ENCODE results near the gene HIPK3.
A peak's percentile ranks its signal among the peaks of the same experiment; 100 is the strongest.
"Not testable (repeated sequence)": the region's sequence is repeated elsewhere in the genome, so short reads cannot be mapped to it uniquely, and the experiment has no call there.

The HIPK3 gene

DNA sequence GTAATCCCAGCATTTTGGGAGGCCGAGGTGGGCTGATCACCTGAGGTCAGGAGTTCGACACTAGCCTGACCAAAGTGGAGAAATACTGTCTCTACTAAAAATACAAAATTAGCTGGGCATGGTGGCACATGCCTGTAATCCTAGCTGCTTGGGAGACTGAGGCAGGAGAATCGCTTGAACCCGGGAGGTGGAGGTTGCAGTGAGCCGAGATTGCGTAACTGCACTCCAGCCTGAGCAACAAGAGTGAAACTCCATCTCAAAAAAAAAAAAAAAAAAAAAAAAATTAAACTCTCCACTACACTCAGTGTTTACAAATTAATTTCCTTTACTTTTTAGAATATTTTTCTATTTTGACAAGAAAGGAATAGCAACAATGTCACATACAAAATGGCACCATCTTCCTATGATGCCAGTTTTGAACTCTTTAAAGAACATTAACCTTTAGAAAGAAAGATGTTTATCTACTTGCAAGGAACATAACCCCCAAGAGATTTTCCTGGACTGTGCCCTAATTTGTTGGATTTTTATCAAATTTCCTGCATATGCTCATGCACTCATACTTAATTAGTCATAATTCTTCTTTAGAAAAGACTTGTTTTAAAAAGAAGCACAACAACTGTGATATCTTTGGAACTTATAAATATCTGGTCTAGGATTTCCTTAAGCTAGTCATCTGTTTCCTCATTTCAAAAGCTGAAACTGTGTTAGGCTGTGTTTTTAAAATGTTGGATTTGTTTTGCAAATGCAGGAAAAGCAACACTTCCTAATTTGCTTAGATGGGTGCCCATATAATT, 22.6 kb upstream of the HIPK3 start:
- Histone ChIP-seq H3K27me3 (no peaks in the 10 kb centered on the region), H3K9me3 (no peaks in the 10 kb centered on the region), H3K4me3 (ENCODE audit: low read depth in 1 of 2, low read length in 1 of 2) (no peak overlapping the region), H3K36me3 (no peaks in the 10 kb centered on the region), H3K4me1 (ENCODE audit: control insufficient read depth in 1 of 2, insufficient read depth in 1 of 2, low read depth in 1 of 2, low read length in 1 of 2) (peaks cover 0 to 7% of the 10 kb centered on the region in 2 experiments), H3K27ac (peak overlapping the region; percentile 36)
- TF ChIP-seq, protein P1, sequence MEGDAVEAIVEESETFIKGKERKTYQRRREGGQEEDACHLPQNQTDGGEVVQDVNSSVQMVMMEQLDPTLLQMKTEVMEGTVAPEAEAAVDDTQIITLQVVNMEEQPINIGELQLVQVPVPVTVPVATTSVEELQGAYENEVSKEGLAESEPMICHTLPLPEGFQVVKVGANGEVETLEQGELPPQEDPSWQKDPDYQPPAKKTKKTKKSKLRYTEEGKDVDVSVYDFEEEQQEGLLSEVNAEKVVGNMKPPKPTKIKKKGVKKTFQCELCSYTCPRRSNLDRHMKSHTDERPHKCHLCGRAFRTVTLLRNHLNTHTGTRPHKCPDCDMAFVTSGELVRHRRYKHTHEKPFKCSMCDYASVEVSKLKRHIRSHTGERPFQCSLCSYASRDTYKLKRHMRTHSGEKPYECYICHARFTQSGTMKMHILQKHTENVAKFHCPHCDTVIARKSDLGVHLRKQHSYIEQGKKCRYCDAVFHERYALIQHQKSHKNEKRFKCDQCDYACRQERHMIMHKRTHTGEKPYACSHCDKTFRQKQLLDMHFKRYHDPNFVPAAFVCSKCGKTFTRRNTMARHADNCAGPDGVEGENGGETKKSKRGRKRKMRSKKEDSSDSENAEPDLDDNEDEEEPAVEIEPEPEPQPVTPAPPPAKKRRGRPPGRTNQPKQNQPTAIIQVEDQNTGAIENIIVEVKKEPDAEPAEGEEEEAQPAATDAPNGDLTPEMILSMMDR (IDR thresholded peaks at IDR 0.05): no peak

DNA sequence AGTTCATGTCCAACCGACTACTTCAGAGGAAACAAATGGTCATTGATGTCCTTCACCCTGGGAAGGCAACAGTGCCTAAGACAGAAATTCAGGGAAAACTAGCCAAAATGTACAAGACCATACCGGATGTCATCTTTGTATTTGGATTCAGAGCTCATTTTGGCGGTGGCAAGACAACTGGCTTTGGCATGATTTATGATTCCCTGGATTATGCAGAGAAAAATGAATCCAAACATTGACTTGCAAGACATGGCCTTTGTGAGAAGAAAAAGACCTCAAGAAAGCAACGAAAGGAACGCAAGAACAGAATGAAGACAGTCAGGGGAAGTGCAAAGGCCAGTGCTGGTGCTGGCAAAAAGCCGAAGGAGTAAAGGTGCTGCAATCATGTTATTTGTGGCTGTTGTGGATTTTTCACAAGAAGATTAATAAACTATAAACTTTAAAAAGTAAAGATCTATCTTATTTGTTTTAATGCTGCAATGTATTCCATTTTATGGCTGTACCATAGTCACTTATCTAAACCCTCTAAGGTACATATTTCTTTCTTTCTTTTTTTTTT, 20.1 kb upstream of the HIPK3 start:
- H3K9me3 ChIP-seq: no peaks in the 10 kb centered on the region
- no peaks in the 10 kb centered on the region for H3K36me3 ChIP-seq
- no peak overlapping the region for H3K27ac ChIP-seq
- H3K4me1 ChIP-seq (ENCODE audit: control insufficient read depth in 1 of 2, insufficient read depth in 1 of 2, low read depth in 1 of 2, low read length in 1 of 2): peaks cover 0 to 7% of the 10 kb centered on the region in 2 experiments
- H3K4me3 ChIP-seq (ENCODE audit: low read depth in 1 of 2, low read length in 1 of 2): no peak overlapping the region
- H3K27me3 ChIP-seq: no peaks in the 10 kb centered on the region
- TF ChIP-seq, protein P1 (IDR thresholded peaks at IDR 0.05): no peak

DNA sequence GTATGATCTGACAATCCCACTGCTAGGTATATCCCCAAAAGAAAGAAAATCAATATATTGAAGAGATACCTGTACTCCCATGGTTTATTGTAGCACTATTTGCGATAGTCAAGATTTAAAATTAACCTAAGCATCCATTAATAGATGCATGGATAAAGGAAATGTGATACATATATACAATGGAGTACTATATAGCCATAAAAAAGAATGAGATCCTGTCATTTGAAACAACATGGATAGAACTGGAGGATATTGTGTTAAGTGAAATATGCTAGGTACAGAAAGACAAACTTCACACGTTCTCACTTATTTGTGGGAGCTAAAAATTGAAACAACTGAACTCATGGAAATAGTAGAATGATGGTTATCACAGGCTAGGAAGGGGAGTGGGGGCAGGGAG, 14.6 kb upstream of the HIPK3 start:
- Histone ChIP-seq H3K9me3 (no peaks in the 10 kb centered on the region), H3K4me3 (ENCODE audit: low read depth in 1 of 2, low read length in 1 of 2) (no peak overlapping the region), H3K27ac (no peak overlapping the region), H3K27me3 (no peaks in the 10 kb centered on the region), H3K4me1 (ENCODE audit: control insufficient read depth in 1 of 2, insufficient read depth in 1 of 2, low read depth in 1 of 2, low read length in 1 of 2) (peaks cover 0 to 5% of the 10 kb centered on the region in 2 experiments), H3K36me3 (no peaks in the 10 kb centered on the region)
- TF ChIP-seq, protein P1 (IDR thresholded peaks at IDR 0.05): no peak

DNA sequence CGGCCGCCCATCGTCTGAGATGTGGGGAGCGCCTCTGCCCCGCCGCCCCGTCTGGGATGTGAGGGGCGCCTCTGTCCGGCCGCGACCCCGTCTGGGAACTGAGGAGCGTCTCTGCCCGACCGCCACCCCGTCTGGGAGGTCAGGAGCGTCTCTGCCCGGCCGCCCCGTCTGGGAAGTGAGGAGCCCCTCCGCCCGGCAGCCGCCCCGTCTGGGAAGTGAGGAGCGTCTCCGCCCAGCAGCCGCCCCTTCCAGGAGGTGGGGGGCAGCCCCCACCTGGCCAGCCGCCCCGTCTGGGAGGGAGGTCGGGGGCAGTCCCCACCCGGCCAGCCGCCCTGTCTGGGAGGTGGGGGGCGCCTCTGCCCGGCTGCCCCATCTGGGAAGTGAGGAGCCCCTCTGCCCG, 13.5 kb upstream of the HIPK3 start:
- H3K27me3 ChIP-seq; H3K9me3 ChIP-seq; H3K36me3 ChIP-seq; H3K27ac ChIP-seq; H3K4me3 ChIP-seq (ENCODE audit: low read depth in 1 of 2, low read length in 1 of 2); H3K4me1 ChIP-seq (ENCODE audit: control insufficient read depth in 1 of 2, insufficient read depth in 1 of 2, low read depth in 1 of 2, low read length in 1 of 2): not testable (repeated sequence)

DNA sequence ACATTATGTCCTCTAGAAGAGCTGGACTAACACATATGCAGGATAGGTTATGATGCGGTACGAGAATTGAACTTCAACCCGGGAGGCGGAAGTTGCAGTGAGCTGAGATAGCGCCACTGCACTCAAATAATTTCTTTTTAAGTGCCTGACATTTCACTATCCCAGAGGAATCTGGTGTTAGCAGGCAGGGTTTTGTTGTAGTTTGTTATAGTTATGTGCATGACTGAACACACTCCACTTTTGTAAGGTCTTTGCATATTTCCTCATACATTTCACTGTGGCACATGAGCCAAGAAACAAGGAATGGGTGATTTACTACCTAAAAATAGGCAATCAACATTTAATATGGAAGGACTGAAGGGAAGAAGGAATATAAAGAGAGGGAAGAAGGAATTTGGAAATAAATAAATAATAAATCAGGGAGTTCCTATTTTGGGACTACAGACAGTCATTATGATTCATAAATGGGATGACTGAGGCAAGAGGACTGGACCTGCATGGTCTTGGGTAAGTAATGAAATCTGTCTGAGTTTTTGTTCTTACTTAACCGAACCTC, 8.7 kb upstream of the HIPK3 start:
- H3K9me3 ChIP-seq: no peaks in the 10 kb centered on the region
- no peak overlapping the region for H3K4me3 ChIP-seq (ENCODE audit: low read depth in 1 of 2, low read length in 1 of 2)
- no peak overlapping the region for H3K27ac ChIP-seq
- TF ChIP-seq, protein P1 (IDR thresholded peaks at IDR 0.05): no peak
- H3K27me3 ChIP-seq: no peaks in the 10 kb centered on the region
- H3K4me1 ChIP-seq (ENCODE audit: control insufficient read depth in 1 of 2, insufficient read depth in 1 of 2, low read depth in 1 of 2, low read length in 1 of 2): peaks cover 0 to 5% of the 10 kb centered on the region in 2 experiments
- H3K36me3 ChIP-seq: no peaks in the 10 kb centered on the region

All from neutrophil (primary cell).